GM18951 (cell line): ENCODE results near the gene DEFB112.

Experiments
- POLR2A ChIP-seq: IDR thresholded peaks from 4 replicates; pipeline ENCODE4 v1.6.1; 2011; ENCODE audit warnings: mild to moderate bottlenecking; ENCODE audit not compliant: insufficient read length, insufficient read depth; ENCODE audit errors: extremely low read depth
- in situ Hi-C: fragments of 300-500 bp; cut with MboI; formaldehyde crosslinking; loops from one replicate; pipeline ENCODE4 v1.12.0; 2022; ENCODE audit warnings: low sequenced_read_pairs, mixed read lengths, inconsistent platforms; ENCODE audit not compliant: unreplicated experiment

DEFB112 gene

GRCh38 chr6:50049829-50050228, at the start of gene DEFB112:
Gene DEFB112 (minus strand): TSS chr6:50049929. CDS start chr6:50049869, 60 bp downstream.
- in situ Hi-C loops = no loop called here
- no peak for TF ChIP-seq POLR2A

GRCh38 chr6:50098641-50098993, 48.9 kb upstream of the DEFB112 start:
- in situ Hi-C loops = no loop called here
- no peak for TF ChIP-seq POLR2A

GRCh38 chr6:50097966-50098640, 48.4 kb upstream of the DEFB112 start:
- no peak for TF ChIP-seq POLR2A
- in situ Hi-C loops = no loop called here

GRCh38 chr6:50096296-50096695, 46.6 kb upstream of the DEFB112 start:
- no peak for TF ChIP-seq POLR2A
- in situ Hi-C loops = no loop called here

- no peak for TF ChIP-seq POLR2A
- in situ Hi-C loops = no loop called here
These were observed 44.2 kb upstream of the DEFB112 start for GRCh38 chr6:50093938-50094272.

GRCh38 chr6:50093116-50093937, 43.6 kb upstream of the DEFB112 start:
- no peak for TF ChIP-seq POLR2A
- in situ Hi-C loops = no loop called here

GRCh38 chr6:50091641-50092040, 41.9 kb upstream of the DEFB112 start:
- in situ Hi-C loops = no loop called here
- TF ChIP-seq POLR2A = no peak

GRCh38 chr6:50089911-50090310, 40.2 kb upstream of the DEFB112 start:
- in situ Hi-C loops = no loop called here
- TF ChIP-seq POLR2A = no peak

- no peak for TF ChIP-seq POLR2A
These were observed 37.7 kb upstream of the DEFB112 start for GRCh38 chr6:50087231-50087954.

GRCh38 chr6:50077385-50077784, 27.7 kb upstream of the DEFB112 start:
- in situ Hi-C loops = no loop called here
- TF ChIP-seq POLR2A = no peak

More at GRCh38 chr6:50087231-50087954, 37.7 kb upstream of the DEFB112 start:
- in situ Hi-C loops = no loop called here

- TF ChIP-seq POLR2A = no peak
These were observed 26.7 kb upstream of the DEFB112 start for GRCh38 chr6:50076431-50076830.

GRCh38 chr6:50071921-50072320, 22.2 kb upstream of the DEFB112 start:
- TF ChIP-seq POLR2A = no peak
- in situ Hi-C loops = no loop called here

More at GRCh38 chr6:50076431-50076830, 26.7 kb upstream of the DEFB112 start:
- in situ Hi-C loops = no loop called here

- no peak for TF ChIP-seq POLR2A
- in situ Hi-C loops = no loop called here
These were observed 20.4 kb upstream of the DEFB112 start for GRCh38 chr6:50070101-50070500.

GRCh38 chr6:50062051-50062450, 12.3 kb upstream of the DEFB112 start:
- in situ Hi-C loops = no loop called here

GRCh38 chr6:50056242-50056641, 6.5 kb upstream of the DEFB112 start:
- TF ChIP-seq POLR2A = no peak
- in situ Hi-C loops = no loop called here

More at GRCh38 chr6:50062051-50062450, 12.3 kb upstream of the DEFB112 start:
- no peak for TF ChIP-seq POLR2A
